ENCODE results near the gene EPS8L2.

GRCh38 chr11:728901-729491 lies 23.0 kb downstream of the EPS8L2 start:
- TF ChIP-seq CTCF (IDR thresholded peaks at IDR 0.05), result no peak
- TF ChIP-seq POLR2A (IDR thresholded peaks at IDR 0.05), result no peak
- no peak for TF ChIP-seq EP300 (IDR thresholded peaks at IDR 0.05)
